ENCODE measurements around the gene CFAP45.
A peak's percentile ranks its signal among the peaks of the same experiment; 100 is the strongest.

Gene CFAP45

GRCh38 chr1:159877695-159878444 lies 22.1 kb downstream of the CFAP45 start:
- no peak for DNase-seq (ENCODE audit: low read depth in 2 of 2)

- no peak for DNase-seq (ENCODE audit: low read depth in 2 of 2)
Measured at GRCh38 chr1:159873530-159874143, 26.3 kb downstream of the CFAP45 start.

- no peak for DNase-seq (ENCODE audit: low read depth in 2 of 2)
Measured at GRCh38 chr1:159872891-159873290, 27.1 kb downstream of the CFAP45 start.

GRCh38 chr1:159870704-159871103 lies 29.3 kb downstream of the CFAP45 start:
- DNase-seq (ENCODE audit: low read depth in 2 of 2) = no peak

GRCh38 chr1:159869607-159870006 lies 30.4 kb downstream of the CFAP45 start:
- no peak for DNase-seq (ENCODE audit: low read depth in 2 of 2)

GRCh38 chr1:159869173-159869572 lies 30.8 kb downstream of the CFAP45 start:
- DNase-seq (ENCODE audit: low read depth in 2 of 2) = no peak

GRCh38 chr1:159868766-159869165 lies 31.2 kb downstream of the CFAP45 start:
- no peak for DNase-seq (ENCODE audit: low read depth in 2 of 2)

- no peak for DNase-seq (ENCODE audit: low read depth in 2 of 2)
Measured at GRCh38 chr1:159867664-159868026, 32.3 kb downstream of the CFAP45 start.

GRCh38 chr1:159866905-159867663 lies 32.9 kb downstream of the CFAP45 start:
- DNase-seq (ENCODE audit: low read depth in 2 of 2) = no peak

- no peak for DNase-seq (ENCODE audit: low read depth in 2 of 2)
Measured at GRCh38 chr1:159866066-159866465, 33.9 kb downstream of the CFAP45 start.

GRCh38 chr1:159864262-159864661 lies 35.7 kb downstream of the CFAP45 start:
- DNase-seq (ENCODE audit: low read depth in 2 of 2) = no peak

- DNase-seq (ENCODE audit: low read depth in 2 of 2) = no peak
Measured at GRCh38 chr1:159862557-159862956, 37.4 kb downstream of the CFAP45 start, which contains the start of gene VSIG8. TSS of gene VSIG8 (minus strand) at chr1:159862657. CDS start at chr1:159862521, 136 bp downstream.

GRCh38 chr1:159862031-159862430 lies 37.9 kb downstream of the CFAP45 start:
- DNase-seq (ENCODE audit: low read depth in 2 of 2) = no peak

GRCh38 chr1:159861218-159861617 lies 38.7 kb downstream of the CFAP45 start:
- DNase-seq (ENCODE audit: low read depth in 2 of 2) = no peak

GRCh38 chr1:159860456-159860855 lies 39.5 kb downstream of the CFAP45 start:
- no peak for DNase-seq (ENCODE audit: low read depth in 2 of 2)

GRCh38 chr1:159859767-159860322 lies 40.1 kb downstream of the CFAP45 start:
- no peak for DNase-seq (ENCODE audit: low read depth in 2 of 2)

GRCh38 chr1:159857889-159858288 lies 42.1 kb downstream of the CFAP45 start:
- no peak for DNase-seq (ENCODE audit: low read depth in 2 of 2)

GRCh38 chr1:159856576-159856975 lies 43.4 kb downstream of the CFAP45 start:
- DNase-seq (ENCODE audit: low read depth in 2 of 2) = no peak

- no peak for DNase-seq (ENCODE audit: low read depth in 2 of 2)
Measured at GRCh38 chr1:159855709-159856108, 44.3 kb downstream of the CFAP45 start.

- DNase-seq (ENCODE audit: low read depth in 2 of 2) = peak; percentile 48 to 49
Measured at GRCh38 chr1:159854693-159855192, 45.2 kb downstream of the CFAP45 start.

GRCh38 chr1:159854116-159854692 lies 45.8 kb downstream of the CFAP45 start:
- DNase-seq (ENCODE audit: low read depth in 2 of 2) = no peak

All from fibroblast of skin of left quadriceps (primary cell).